ENCODE data around the gene SNRPB.

Gene SNRPB

DNA sequence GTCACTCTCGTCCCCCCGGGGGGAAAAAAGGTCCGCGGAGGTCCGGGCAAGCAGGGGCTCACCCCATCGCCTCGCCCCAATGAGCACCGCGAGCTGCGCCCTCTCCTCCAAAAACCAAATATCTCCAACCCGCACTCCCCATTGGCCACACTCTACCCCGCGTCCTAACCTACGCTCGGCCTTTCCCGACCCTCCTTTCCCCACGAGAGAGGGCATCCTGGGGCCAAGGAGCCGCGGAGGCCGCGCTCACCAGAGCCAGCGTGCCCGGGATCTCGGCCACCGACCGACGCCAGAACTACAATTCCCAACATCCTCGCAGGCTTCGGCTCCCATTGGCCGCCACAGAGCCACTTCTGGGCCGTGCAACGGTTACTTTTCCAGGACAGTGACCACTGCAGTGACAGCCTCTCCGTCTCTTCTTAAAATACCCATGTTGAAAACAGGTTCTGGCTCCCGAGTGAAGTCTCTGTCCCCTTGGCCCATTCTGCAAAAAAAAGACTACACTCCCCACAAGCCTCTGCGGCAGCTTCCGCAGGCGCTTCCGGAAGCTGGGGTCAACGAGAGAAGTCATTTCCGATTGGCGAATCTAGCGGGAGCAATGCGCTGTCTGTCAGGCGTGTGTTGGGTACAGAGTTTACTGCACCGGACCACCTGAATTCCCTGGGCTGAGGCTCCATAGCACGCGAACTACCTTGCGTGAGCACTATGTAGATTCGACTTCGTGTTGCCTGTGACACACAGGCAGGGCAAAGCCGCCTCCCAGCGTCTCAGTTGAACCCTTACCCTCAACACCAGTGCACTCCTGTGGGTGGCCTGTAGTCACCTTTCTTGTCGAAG is 38.3 kb upstream of the SNRPB start, which contains the start of gene ZNF343 (continued):
- TF ChIP-seq ZFP37 (tag by site-specific recombination; IDR thresholded peaks at IDR 0.05) = no peak
- TF ChIP-seq ZNF132 (tag by site-specific recombination; IDR thresholded peaks at IDR 0.05; ENCODE audit: borderline replicate concordance) = no peak
- no peak for TF ChIP-seq ZNF548 (tag by site-specific recombination; IDR thresholded peaks at IDR 0.05)
- TF ChIP-seq, protein P1, sequence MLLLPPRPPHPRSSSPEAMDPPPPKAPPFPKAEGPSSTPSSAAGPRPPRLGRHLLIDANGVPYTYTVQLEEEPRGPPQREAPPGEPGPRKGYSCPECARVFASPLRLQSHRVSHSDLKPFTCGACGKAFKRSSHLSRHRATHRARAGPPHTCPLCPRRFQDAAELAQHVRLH (tag by site-specific recombination; IDR thresholded peaks at IDR 0.05) = no peak
- no peak for TF ChIP-seq ZSCAN16 (tag by site-specific recombination; IDR thresholded peaks at IDR 0.05)
- no peak for TF ChIP-seq ZNF324 (tag by site-specific recombination; IDR thresholded peaks at IDR 0.05)
- TF ChIP-seq, protein P2, sequence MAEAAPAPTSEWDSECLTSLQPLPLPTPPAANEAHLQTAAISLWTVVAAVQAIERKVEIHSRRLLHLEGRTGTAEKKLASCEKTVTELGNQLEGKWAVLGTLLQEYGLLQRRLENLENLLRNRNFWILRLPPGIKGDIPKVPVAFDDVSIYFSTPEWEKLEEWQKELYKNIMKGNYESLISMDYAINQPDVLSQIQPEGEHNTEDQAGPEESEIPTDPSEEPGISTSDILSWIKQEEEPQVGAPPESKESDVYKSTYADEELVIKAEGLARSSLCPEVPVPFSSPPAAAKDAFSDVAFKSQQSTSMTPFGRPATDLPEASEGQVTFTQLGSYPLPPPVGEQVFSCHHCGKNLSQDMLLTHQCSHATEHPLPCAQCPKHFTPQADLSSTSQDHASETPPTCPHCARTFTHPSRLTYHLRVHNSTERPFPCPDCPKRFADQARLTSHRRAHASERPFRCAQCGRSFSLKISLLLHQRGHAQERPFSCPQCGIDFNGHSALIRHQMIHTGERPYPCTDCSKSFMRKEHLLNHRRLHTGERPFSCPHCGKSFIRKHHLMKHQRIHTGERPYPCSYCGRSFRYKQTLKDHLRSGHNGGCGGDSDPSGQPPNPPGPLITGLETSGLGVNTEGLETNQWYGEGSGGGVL (tag by site-specific recombination; IDR thresholded peaks at IDR 0.05) = no peak
- TF ChIP-seq OSR2 (tag by site-specific recombination; IDR thresholded peaks at IDR 0.05) = peak; percentile 31; the same call in 1 of the 2 replicates
- TF ChIP-seq ZNF2 (tag by site-specific recombination; IDR thresholded peaks at IDR 0.05) = peak; percentile 29; the same call in 1 of the 2 replicates
- TF ChIP-seq, protein P3, sequence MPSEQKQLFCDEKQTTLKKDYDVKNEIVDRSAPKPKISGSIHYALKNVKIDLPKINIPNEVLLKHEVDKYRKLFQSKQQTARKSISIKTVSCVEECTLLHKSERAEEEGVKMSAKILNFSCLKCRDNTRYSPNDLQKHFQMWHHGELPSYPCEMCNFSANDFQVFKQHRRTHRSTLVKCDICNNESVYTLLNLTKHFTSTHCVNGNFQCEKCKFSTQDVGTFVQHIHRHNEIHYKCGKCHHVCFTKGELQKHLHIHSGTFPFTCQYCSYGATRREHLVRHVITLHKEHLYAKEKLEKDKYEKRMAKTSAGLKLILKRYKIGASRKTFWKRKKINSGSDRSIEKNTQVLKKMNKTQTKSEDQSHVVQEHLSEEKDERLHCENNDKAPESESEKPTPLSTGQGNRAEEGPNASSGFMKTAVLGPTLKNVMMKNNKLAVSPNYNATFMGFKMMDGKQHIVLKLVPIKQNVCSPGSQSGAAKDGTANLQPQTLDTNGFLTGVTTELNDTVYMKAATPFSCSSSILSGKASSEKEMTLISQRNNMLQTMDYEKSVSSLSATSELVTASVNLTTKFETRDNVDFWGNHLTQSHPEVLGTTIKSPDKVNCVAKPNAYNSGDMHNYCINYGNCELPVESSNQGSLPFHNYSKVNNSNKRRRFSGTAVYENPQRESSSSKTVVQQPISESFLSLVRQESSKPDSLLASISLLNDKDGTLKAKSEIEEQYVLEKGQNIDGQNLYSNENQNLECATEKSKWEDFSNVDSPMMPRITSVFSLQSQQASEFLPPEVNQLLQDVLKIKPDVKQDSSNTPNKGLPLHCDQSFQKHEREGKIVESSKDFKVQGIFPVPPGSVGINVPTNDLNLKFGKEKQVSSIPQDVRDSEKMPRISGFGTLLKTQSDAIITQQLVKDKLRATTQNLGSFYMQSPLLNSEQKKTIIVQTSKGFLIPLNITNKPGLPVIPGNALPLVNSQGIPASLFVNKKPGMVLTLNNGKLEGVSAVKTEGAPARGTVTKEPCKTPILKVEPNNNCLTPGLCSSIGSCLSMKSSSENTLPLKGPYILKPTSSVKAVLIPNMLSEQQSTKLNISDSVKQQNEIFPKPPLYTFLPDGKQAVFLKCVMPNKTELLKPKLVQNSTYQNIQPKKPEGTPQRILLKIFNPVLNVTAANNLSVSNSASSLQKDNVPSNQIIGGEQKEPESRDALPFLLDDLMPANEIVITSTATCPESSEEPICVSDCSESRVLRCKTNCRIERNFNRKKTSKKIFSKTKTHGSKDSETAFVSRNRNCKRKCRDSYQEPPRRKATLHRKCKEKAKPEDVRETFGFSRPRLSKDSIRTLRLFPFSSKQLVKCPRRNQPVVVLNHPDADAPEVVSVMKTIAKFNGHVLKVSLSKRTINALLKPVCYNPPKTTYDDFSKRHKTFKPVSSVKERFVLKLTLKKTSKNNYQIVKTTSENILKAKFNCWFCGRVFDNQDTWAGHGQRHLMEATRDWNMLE (tag by site-specific recombination; conservative IDR thresholded peaks at IDR 0.05; ENCODE audit: low read depth) = peak; percentile 95
- TF ChIP-seq HOXD13 (CRISPR knock-in tag; IDR thresholded peaks at IDR 0.05; ENCODE audit: borderline replicate concordance) = no peak
- TF ChIP-seq SETDB1 (IDR thresholded peaks at IDR 0.05; ENCODE audit: insufficient read length, low read length) = no peak
- TF ChIP-seq KLF16 (tag by site-specific recombination; IDR thresholded peaks at IDR 0.05) = no peak
- no peak for TF ChIP-seq ZNF626 (tag by site-specific recombination; IDR thresholded peaks at IDR 0.05)
- no peak for TF ChIP-seq ZNF558 (tag by site-specific recombination; IDR thresholded peaks at IDR 0.05)
- no peak for TF ChIP-seq ZNF394 (tag by site-specific recombination; IDR thresholded peaks at IDR 0.05; ENCODE audit: borderline replicate concordance)
- TF ChIP-seq KLF9 (tag by site-specific recombination; IDR thresholded peaks at IDR 0.05; ENCODE audit: low read depth) = no peak
- TF ChIP-seq, protein P4, sequence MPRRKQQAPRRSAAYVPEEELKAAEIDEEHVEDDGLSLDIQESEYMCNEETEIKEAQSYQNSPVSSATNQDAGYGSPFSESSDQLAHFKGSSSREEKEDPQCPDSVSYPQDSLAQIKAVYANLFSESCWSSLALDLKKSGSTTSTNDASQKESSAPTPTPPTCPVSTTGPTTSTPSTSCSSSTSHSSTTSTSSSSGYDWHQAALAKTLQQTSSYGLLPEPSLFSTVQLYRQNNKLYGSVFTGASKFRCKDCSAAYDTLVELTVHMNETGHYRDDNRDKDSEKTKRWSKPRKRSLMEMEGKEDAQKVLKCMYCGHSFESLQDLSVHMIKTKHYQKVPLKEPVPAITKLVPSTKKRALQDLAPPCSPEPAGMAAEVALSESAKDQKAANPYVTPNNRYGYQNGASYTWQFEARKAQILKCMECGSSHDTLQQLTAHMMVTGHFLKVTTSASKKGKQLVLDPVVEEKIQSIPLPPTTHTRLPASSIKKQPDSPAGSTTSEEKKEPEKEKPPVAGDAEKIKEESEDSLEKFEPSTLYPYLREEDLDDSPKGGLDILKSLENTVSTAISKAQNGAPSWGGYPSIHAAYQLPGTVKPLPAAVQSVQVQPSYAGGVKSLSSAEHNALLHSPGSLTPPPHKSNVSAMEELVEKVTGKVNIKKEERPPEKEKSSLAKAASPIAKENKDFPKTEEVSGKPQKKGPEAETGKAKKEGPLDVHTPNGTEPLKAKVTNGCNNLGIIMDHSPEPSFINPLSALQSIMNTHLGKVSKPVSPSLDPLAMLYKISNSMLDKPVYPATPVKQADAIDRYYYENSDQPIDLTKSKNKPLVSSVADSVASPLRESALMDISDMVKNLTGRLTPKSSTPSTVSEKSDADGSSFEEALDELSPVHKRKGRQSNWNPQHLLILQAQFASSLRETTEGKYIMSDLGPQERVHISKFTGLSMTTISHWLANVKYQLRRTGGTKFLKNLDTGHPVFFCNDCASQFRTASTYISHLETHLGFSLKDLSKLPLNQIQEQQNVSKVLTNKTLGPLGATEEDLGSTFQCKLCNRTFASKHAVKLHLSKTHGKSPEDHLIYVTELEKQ (tag by site-specific recombination; IDR thresholded peaks at IDR 0.05; ENCODE audit: borderline replicate concordance) = no peak
- peak; percentile 54 for TF ChIP-seq SP3 (tag by site-specific recombination; IDR thresholded peaks at IDR 0.05)
- TF ChIP-seq TRIM28 (IDR thresholded peaks at IDR 0.05; ENCODE audit: borderline replicate concordance, low read length) = no peak
- TF ChIP-seq ZNF19 (tag by site-specific recombination; IDR thresholded peaks at IDR 0.05; ENCODE audit: low read depth) = no peak
- no peak for TF ChIP-seq ZSCAN23 (tag by site-specific recombination; IDR thresholded peaks at IDR 0.05)
- no peak for TF ChIP-seq ZNF521 (tag by site-specific recombination; IDR thresholded peaks at IDR 0.05)
- no peak for TF ChIP-seq ZNF560 (tag by site-specific recombination; IDR thresholded peaks at IDR 0.05; ENCODE audit: borderline replicate concordance)
- TF ChIP-seq ZNF629 (tag by site-specific recombination; IDR thresholded peaks at IDR 0.05) = peak; percentile 57
- TF ChIP-seq SCRT2 (tag by site-specific recombination; IDR thresholded peaks at IDR 0.05) = no peak
- TF ChIP-seq, protein P5, sequence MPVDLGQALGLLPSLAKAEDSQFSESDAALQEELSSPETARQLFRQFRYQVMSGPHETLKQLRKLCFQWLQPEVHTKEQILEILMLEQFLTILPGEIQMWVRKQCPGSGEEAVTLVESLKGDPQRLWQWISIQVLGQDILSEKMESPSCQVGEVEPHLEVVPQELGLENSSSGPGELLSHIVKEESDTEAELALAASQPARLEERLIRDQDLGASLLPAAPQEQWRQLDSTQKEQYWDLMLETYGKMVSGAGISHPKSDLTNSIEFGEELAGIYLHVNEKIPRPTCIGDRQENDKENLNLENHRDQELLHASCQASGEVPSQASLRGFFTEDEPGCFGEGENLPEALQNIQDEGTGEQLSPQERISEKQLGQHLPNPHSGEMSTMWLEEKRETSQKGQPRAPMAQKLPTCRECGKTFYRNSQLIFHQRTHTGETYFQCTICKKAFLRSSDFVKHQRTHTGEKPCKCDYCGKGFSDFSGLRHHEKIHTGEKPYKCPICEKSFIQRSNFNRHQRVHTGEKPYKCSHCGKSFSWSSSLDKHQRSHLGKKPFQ (tag by site-specific recombination; IDR thresholded peaks at IDR 0.05) = no peak
- no peak for TF ChIP-seq ZNF350 (tag by site-specific recombination; IDR thresholded peaks at IDR 0.05)

Data from HEK293 (cell line).